H9 (cell line): Measurements from ENCODE around the gene ORC1. TPM values are rescaled to one million over a fixed set of nuclear protein-coding genes. Genes with fewer than 3 reads are reported as not detected.

Experiments used
- DNase-seq: peaks from one replicate; pipeline ENCODE4 v3.0.0-alpha.2; 2017
- H2AFZ ChIP-seq: one replicate; pipeline ENCODE4 v1.6.1; 2013; ENCODE audit warnings: mild to moderate bottlenecking, low read length, control low read depth, moderate library complexity
- H2AK5ac ChIP-seq: 2 replicates; pipeline ENCODE4 v1.6.1; 2013; ENCODE audit warnings: low read length, control low read depth, mixed read lengths; ENCODE audit not compliant: insufficient read length
- H2BK120ac ChIP-seq: one replicate; pipeline ENCODE4 v1.6.1; 2013; ENCODE audit warnings: low read depth, mild to moderate bottlenecking, low read length, control low read depth, inconsistent platforms; ENCODE audit not compliant: poor library complexity, severe bottlenecking
- H2BK12ac ChIP-seq: 2 replicates; pipeline ENCODE4 v1.6.1; 2013; ENCODE audit warnings: low read length, control low read depth, mixed read lengths, low read depth; ENCODE audit not compliant: insufficient read length
- H2BK15ac ChIP-seq: 2 replicates; pipeline ENCODE4 v1.6.1; 2013; ENCODE audit warnings: low read depth, low read length, control low read depth
- H2BK20ac ChIP-seq: one replicate; pipeline ENCODE4 v1.6.1; 2013; ENCODE audit warnings: low read depth, mild to moderate bottlenecking, low read length, control low read depth, inconsistent platforms; ENCODE audit not compliant: poor library complexity, severe bottlenecking
- H2BK5ac ChIP-seq: 2 replicates; pipeline ENCODE4 v1.6.1; 2013; ENCODE audit warnings: low read length, control low read depth, mixed read lengths; ENCODE audit not compliant: insufficient read length
- H3K14ac ChIP-seq: 2 replicates; pipeline ENCODE4 v1.6.1; 2013; ENCODE audit warnings: low read length, control low read depth; ENCODE audit not compliant: insufficient read depth
- H3K18ac ChIP-seq: 2 replicates; pipeline ENCODE4 v1.6.1; 2013; ENCODE audit warnings: low read depth, mild to moderate bottlenecking, mixed read lengths, low read length, control low read depth; ENCODE audit not compliant: insufficient read length
- H3K23ac ChIP-seq: 2 replicates; pipeline ENCODE4 v1.6.1; 2013; ENCODE audit warnings: low read length, control low read depth, mixed read lengths, low read depth; ENCODE audit not compliant: insufficient read length
- H3K23me2 ChIP-seq: 2 replicates; pipeline ENCODE4 v1.6.1; 2013; ENCODE audit warnings: low read depth, mild to moderate bottlenecking, mixed read lengths, low read length, control low read depth; ENCODE audit not compliant: insufficient read length, poor library complexity, severe bottlenecking
- H3K27ac ChIP-seq: 2 replicates; pipeline ENCODE4 v1.5.1; 2013; ENCODE audit warnings: low read length, control low read depth, mixed read lengths, low read depth; ENCODE audit not compliant: insufficient read length
- H3K27me3 ChIP-seq: 2 replicates; pipeline ENCODE4 v1.6.1; 2013; ENCODE audit warnings: low read length, control low read depth, inconsistent platforms; ENCODE audit not compliant: insufficient read depth
- H3K4ac ChIP-seq: 2 replicates; pipeline ENCODE4 v1.6.1; 2013; ENCODE audit warnings: low read depth, mild to moderate bottlenecking, control low read depth, inconsistent platforms, low read length, moderate library complexity
- H3K4me1 ChIP-seq: 2 replicates; pipeline ENCODE4 v1.6.1; 2013; ENCODE audit warnings: low read length, control low read depth, inconsistent platforms; ENCODE audit not compliant: insufficient read depth
- H3K4me2 ChIP-seq: 2 replicates; pipeline ENCODE4 v1.6.1; 2013; ENCODE audit warnings: low read length, control low read depth, mixed read lengths; ENCODE audit not compliant: insufficient read length, insufficient read depth
- H3K56ac ChIP-seq: 2 replicates; pipeline ENCODE4 v1.6.1; 2013; ENCODE audit warnings: low read depth, mild to moderate bottlenecking, mixed read lengths, low read length, control low read depth; ENCODE audit not compliant: insufficient read length
- H3K79me1 ChIP-seq: 2 replicates; pipeline ENCODE4 v1.6.1; 2013; ENCODE audit warnings: low read depth, mild to moderate bottlenecking, moderate library complexity, low read length, control low read depth, inconsistent platforms; ENCODE audit not compliant: insufficient read depth, poor library complexity, severe bottlenecking
- H3K79me2 ChIP-seq: 2 replicates; pipeline ENCODE4 v1.6.1; 2013; ENCODE audit warnings: low read length, control low read depth, inconsistent platforms; ENCODE audit not compliant: insufficient read depth
- H3K9ac ChIP-seq: 2 replicates; pipeline ENCODE4 v1.6.1; 2013; ENCODE audit warnings: low read length, control low read depth, mixed read lengths; ENCODE audit not compliant: insufficient read length; ENCODE audit errors: extremely low read depth
- H3K9me3 ChIP-seq: one replicate; pipeline ENCODE4 v1.6.1; 2013; ENCODE audit warnings: low read depth, low read length, inconsistent platforms; ENCODE audit not compliant: control insufficient read depth
- H3T11ph ChIP-seq: one replicate; pipeline ENCODE4 v1.6.1; 2013; ENCODE audit warnings: mild to moderate bottlenecking, low read length, control low read depth, inconsistent platforms
- H4K20me1 ChIP-seq: one replicate; pipeline ENCODE4 v1.6.1; 2013; ENCODE audit not compliant: control insufficient read depth, insufficient read length, insufficient read depth
- H4K5ac ChIP-seq: 2 replicates; pipeline ENCODE4 v1.6.1; 2013; ENCODE audit warnings: low read depth, mild to moderate bottlenecking, mixed read lengths, low read length, control low read depth; ENCODE audit not compliant: insufficient read length
- H4K8ac ChIP-seq: replicated peaks from 2 replicates; pipeline ENCODE4 v1.6.1; 2013; ENCODE audit warnings: low read length, control low read depth, mixed read lengths, low read depth; ENCODE audit not compliant: insufficient read length
- H4K91ac ChIP-seq: 2 replicates; pipeline ENCODE4 v1.6.1; 2013; ENCODE audit warnings: low read depth, mild to moderate bottlenecking, moderate library complexity, mixed read lengths, low read length, control low read depth; ENCODE audit not compliant: insufficient read length
- H3K27ac Mint-ChIP-seq, 3 experiments: 2 replicates in 2 of 3; 3 replicates in 1 of 3; pipeline ENCODE4 v1.8.0; 2020 to 2021; ENCODE audit warnings: mixed read lengths in 3 of 3, mild to moderate bottlenecking in 1 of 3, moderate library complexity in 1 of 3
- H3K27me3 Mint-ChIP-seq: 2 replicates; pipeline ENCODE4 v1.8.0; 2021; ENCODE audit warnings: low read depth, mild to moderate bottlenecking, moderate library complexity, mixed read lengths
- H3K36me3 Mint-ChIP-seq, 3 experiments: 2 replicates in 2 of 3; 3 replicates in 1 of 3; pipeline ENCODE4 v1.8.0; 2020 to 2021; ENCODE audit warnings: low read depth in 3 of 3, mixed read lengths in 3 of 3; ENCODE audit not compliant: insufficient read depth in 1 of 3
- H3K4me1 Mint-ChIP-seq, 2 experiments: 2 replicates each; pipeline ENCODE4 v1.8.0; 2020; ENCODE audit warnings: mixed read lengths in 2 of 2
- H3K4me3 Mint-ChIP-seq, 2 experiments: 2 replicates in 1 of 2; 3 replicates in 1 of 2; pipeline ENCODE4 v1.8.0; 2020 to 2021; ENCODE audit warnings: mild to moderate bottlenecking in 2 of 2, mixed read lengths in 2 of 2, moderate library complexity in 1 of 2
- H3K9me3 Mint-ChIP-seq, 2 experiments: 2 replicates in 1 of 2; 3 replicates in 1 of 2; pipeline ENCODE4 v1.8.0; 2020; ENCODE audit warnings: mild to moderate bottlenecking in 2 of 2, mixed read lengths in 2 of 2, moderate library complexity in 1 of 2
- CTCF ChIP-seq: fragments of 200-600 bp; sonication (generic); conservative IDR thresholded peaks from 3 replicates; pipeline ENCODE4 v1.8.0; 2021; ENCODE audit warnings: antibody characterized with exemption, mild to moderate bottlenecking
- WGBS: extraction: QIAGEN DNeasy Blood & Tissue Kit; methylation state at CpG from one replicate; pipeline ENCODE4 v1.1.7; 2013; ENCODE audit warnings: missing lambda C conversion rate, low lambda C conversion rate, mixed read lengths; ENCODE audit not compliant: insufficient read length; ENCODE audit errors: extremely low coverage; 5-methylcytosine and 5-hydroxymethylcytosine counted together
- total RNA-seq: library from RNA; stranded (reverse); gene quantifications from 2 replicates; pipeline ENCODE4 v1.2.1, GENCODE V29; 2021

Gene ORC1
- total RNA-seq, 1 experiment from 2014 or later = 46.4 TPM

- Histone ChIP-seq H3K14ac (no peak overlapping the region), H3K27me3 (no peaks in the 10 kb centered on the region), H3K27ac (no peak overlapping the region), H2BK5ac (no peak overlapping the region), H2BK20ac (no peak overlapping the region), H3K18ac (no peak overlapping the region), H3K56ac (no peak overlapping the region), H3K23me2 (no peaks in the 10 kb centered on the region), H3K4ac (no peak overlapping the region), H2BK120ac (no peak overlapping the region), H3K79me1 (no peaks in the 10 kb centered on the region), H3K9ac (no peak overlapping the region), H2AFZ (no peak overlapping the region), H2BK15ac (no peak overlapping the region), H3K79me2 (no peaks in the 10 kb centered on the region), H4K5ac (no peak overlapping the region), H3K4me2 (no peak overlapping the region), H3T11ph (no peak overlapping the region), H2BK12ac (no peak overlapping the region), H4K8ac (no peak overlapping the region), H4K91ac (no peak overlapping the region), H4K20me1 (no peaks in the 10 kb centered on the region), H2AK5ac (no peak overlapping the region), H3K9me3 (no peaks in the 10 kb centered on the region), H3K4me1 (no peaks in the 10 kb centered on the region), H3K23ac (no peak overlapping the region)
- DNase-seq = no peak
- Mint-ChIP-seq H3K27ac (no peak overlapping the region), H3K27me3 (no peaks in the 10 kb centered on the region), H3K4me1 (peaks cover 3% of the 10 kb centered on the region in 2 experiments; a peak in 3 of 4 replicates), H3K9me3 (no peaks in the 10 kb centered on the region), H3K4me3 (no peak overlapping the region), H3K36me3 (peaks cover 57 to 95% (median 91%) of the 10 kb centered on the region in 3 experiments)
- TF ChIP-seq CTCF = no peak
- WGBS = no CpG with 5 or more reads among the region's 8 CpGs
Measured at GRCh38 chr1:52356818-52357355, 47.3 kb downstream of the ORC1 start.
